Kasumi-1 (cell line): ENCODE measurements around the gene DIAPH2.
A peak's percentile ranks its signal among the peaks of the same experiment; 100 is the strongest.

Experiments
- DNase-seq, 2 experiments: peaks; one replicate each; lab custom pipeline; 2025; lab: John Stamatoyannopoulos, UW

The DIAPH2 gene

GRCh38 chrX:97189668-97190067 lies 505.0 kb downstream of the DIAPH2 start:
- DNase-seq, result no peak

GRCh38 chrX:97199501-97199900 lies 514.9 kb downstream of the DIAPH2 start:
- DNase-seq, result no peak

GRCh38 chrX:97200454-97200853 lies 515.8 kb downstream of the DIAPH2 start:
- DNase-seq, result no peak

GRCh38 chrX:97210501-97210900 lies 525.9 kb downstream of the DIAPH2 start:
- DNase-seq, result no peak

- no peak for DNase-seq
These were observed 526.4 kb downstream of the DIAPH2 start for GRCh38 chrX:97211070-97211469.

GRCh38 chrX:97215186-97215585 lies 530.5 kb downstream of the DIAPH2 start:
- DNase-seq, result no peak

GRCh38 chrX:97224148-97224547 lies 539.5 kb downstream of the DIAPH2 start:
- DNase-seq, result no peak

GRCh38 chrX:97229318-97229717 lies 544.7 kb downstream of the DIAPH2 start:
- no peak for DNase-seq

- no peak for DNase-seq
These were observed 546.3 kb downstream of the DIAPH2 start for GRCh38 chrX:97230948-97231347.

GRCh38 chrX:97234471-97235081 lies 549.9 kb downstream of the DIAPH2 start:
- DNase-seq, result peak in 1 of 2 experiments; percentile 3

- no peak for DNase-seq
These were observed 554.0 kb downstream of the DIAPH2 start for GRCh38 chrX:97238632-97239031.

GRCh38 chrX:97252111-97252510 lies 567.5 kb downstream of the DIAPH2 start:
- no peak for DNase-seq

GRCh38 chrX:97260679-97261078 lies 576.0 kb downstream of the DIAPH2 start:
- DNase-seq, result no peak

GRCh38 chrX:97266406-97267121 lies 581.9 kb downstream of the DIAPH2 start:
- DNase-seq, result no peak

GRCh38 chrX:97267396-97268181 lies 582.9 kb downstream of the DIAPH2 start:
- no peak for DNase-seq

- no peak for DNase-seq
These were observed 583.6 kb downstream of the DIAPH2 start for GRCh38 chrX:97268182-97268680.

GRCh38 chrX:97284531-97284930 lies 599.9 kb downstream of the DIAPH2 start:
- no peak for DNase-seq

GRCh38 chrX:97290199-97290598 lies 605.6 kb downstream of the DIAPH2 start:
- no peak for DNase-seq

GRCh38 chrX:97294041-97294440 lies 609.4 kb downstream of the DIAPH2 start:
- no peak for DNase-seq

- no peak for DNase-seq
These were observed 611.3 kb downstream of the DIAPH2 start for GRCh38 chrX:97295954-97296353.

- DNase-seq, result no peak
These were observed 622.3 kb downstream of the DIAPH2 start for GRCh38 chrX:97306771-97307470.

- no peak for DNase-seq
These were observed 623.5 kb downstream of the DIAPH2 start for GRCh38 chrX:97308171-97308570.
